ENCODE measurements around the gene HHAT.

DNA sequence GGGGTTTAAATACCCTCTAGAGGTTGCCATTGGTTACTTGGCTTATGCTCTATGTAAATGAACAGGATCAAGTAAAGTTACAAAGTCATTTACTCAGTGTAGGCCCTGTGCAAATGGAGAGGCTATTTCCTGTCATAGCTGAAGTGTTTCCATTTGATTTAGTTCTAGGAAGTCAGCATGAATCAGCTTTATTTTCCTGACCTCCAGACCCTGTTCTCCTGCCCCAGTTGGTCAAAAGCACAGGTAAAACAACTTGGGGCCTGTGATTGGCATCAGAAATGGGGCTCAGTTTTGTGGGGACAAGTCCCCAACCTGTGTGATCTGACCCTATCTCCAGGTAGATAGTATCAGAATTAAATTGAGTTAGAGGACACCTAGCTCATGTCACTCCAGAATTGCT lies 239.9 kb downstream of the HHAT start:
- TF ChIP-seq, protein P1, sequence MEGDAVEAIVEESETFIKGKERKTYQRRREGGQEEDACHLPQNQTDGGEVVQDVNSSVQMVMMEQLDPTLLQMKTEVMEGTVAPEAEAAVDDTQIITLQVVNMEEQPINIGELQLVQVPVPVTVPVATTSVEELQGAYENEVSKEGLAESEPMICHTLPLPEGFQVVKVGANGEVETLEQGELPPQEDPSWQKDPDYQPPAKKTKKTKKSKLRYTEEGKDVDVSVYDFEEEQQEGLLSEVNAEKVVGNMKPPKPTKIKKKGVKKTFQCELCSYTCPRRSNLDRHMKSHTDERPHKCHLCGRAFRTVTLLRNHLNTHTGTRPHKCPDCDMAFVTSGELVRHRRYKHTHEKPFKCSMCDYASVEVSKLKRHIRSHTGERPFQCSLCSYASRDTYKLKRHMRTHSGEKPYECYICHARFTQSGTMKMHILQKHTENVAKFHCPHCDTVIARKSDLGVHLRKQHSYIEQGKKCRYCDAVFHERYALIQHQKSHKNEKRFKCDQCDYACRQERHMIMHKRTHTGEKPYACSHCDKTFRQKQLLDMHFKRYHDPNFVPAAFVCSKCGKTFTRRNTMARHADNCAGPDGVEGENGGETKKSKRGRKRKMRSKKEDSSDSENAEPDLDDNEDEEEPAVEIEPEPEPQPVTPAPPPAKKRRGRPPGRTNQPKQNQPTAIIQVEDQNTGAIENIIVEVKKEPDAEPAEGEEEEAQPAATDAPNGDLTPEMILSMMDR (conservative IDR thresholded peaks at IDR 0.05; ENCODE audit: low read depth, low read length), result no peak
- TF ChIP-seq EZH2 (IDR thresholded peaks at IDR 0.05; ENCODE audit: borderline replicate concordance, low read depth, low read length, poor library complexity, severe bottlenecking), result no peak
